ENCODE results near the gene SERPINB6. TPM values are rescaled to one million over a fixed set of nuclear protein-coding genes. Genes with fewer than 3 reads are reported as not detected.
A peak's percentile ranks its signal among the peaks of the same experiment; 100 is the strongest.

The SERPINB6 gene
- total RNA-seq, result 93.8 TPM

DNA sequence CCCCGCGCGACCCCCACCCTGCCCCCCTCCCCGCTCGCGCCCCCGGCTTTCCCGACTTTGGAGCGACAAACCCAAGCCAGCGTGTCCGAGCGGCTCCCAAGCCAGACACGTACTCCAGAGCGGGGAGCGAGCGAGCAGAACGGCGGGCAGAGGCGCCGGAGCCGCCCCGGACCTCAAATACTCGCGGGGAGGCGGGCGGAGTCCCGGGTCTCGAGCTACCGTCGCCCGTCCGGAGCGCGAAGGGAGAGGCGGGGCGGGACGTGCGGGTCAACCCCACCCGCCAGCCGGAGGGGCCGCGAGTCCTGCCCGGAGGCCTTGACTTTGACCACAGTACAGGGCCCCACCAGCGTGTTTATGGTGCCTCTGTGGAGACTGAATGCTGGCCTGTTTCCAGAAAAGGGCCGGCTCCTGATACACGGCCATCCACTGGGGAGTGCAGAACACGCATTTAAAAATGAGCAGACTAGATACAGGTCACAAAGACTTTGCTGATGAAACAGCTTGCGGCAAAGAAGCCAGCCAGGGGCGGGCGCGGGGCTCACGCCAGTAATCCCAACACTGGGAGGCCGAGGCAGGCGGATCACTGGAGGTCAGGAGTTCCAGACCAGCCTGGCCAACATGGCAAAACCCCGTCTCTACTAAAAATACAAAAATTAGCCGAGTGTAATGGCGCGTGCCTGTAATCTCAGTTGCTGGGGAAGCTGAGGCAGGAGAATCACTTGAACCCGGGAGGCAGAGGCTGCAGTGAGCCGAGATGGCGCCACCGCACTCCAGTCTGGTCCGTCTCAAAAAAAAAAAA lies at the start of gene SERPINB6:
Gene SERPINB6 (minus strand): TSS at position 148 of the 799 bp plus-strand sequence. CDS start 12,235 bp downstream, outside the sequence.
- intact Hi-C loops (cut with DNase I), result no loop called here
- DNase-seq (ENCODE audit: extremely low spot score in 2 of 2), result no peak
- H3K4me3 ChIP-seq, result peak within 1 kb of the TSS; percentile 69 to 88
- peaks cover 27% of the 10 kb centered on the region for H3K4me1 ChIP-seq
- H3K27ac ChIP-seq, result peak within 1 kb of the TSS; percentile 98
- no peaks in the 10 kb centered on the region for H3K9me3 ChIP-seq
- no peaks in the 10 kb centered on the region for H3K36me3 ChIP-seq
- no peaks in the 10 kb centered on the region for H3K27me3 ChIP-seq
- TF ChIP-seq POLR2A (IDR thresholded peaks at IDR 0.05) (peak in 1 of 2 donors; percentile 24), POLR2AphosphoS5 (IDR thresholded peaks at IDR 0.05; ENCODE audit: insufficient read depth in 1 of 2, low read depth in 1 of 2) (peak; percentile 16 to 87)
- TF ChIP-seq, protein P1, sequence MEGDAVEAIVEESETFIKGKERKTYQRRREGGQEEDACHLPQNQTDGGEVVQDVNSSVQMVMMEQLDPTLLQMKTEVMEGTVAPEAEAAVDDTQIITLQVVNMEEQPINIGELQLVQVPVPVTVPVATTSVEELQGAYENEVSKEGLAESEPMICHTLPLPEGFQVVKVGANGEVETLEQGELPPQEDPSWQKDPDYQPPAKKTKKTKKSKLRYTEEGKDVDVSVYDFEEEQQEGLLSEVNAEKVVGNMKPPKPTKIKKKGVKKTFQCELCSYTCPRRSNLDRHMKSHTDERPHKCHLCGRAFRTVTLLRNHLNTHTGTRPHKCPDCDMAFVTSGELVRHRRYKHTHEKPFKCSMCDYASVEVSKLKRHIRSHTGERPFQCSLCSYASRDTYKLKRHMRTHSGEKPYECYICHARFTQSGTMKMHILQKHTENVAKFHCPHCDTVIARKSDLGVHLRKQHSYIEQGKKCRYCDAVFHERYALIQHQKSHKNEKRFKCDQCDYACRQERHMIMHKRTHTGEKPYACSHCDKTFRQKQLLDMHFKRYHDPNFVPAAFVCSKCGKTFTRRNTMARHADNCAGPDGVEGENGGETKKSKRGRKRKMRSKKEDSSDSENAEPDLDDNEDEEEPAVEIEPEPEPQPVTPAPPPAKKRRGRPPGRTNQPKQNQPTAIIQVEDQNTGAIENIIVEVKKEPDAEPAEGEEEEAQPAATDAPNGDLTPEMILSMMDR (IDR thresholded peaks at IDR 0.05), result no peak

DNA sequence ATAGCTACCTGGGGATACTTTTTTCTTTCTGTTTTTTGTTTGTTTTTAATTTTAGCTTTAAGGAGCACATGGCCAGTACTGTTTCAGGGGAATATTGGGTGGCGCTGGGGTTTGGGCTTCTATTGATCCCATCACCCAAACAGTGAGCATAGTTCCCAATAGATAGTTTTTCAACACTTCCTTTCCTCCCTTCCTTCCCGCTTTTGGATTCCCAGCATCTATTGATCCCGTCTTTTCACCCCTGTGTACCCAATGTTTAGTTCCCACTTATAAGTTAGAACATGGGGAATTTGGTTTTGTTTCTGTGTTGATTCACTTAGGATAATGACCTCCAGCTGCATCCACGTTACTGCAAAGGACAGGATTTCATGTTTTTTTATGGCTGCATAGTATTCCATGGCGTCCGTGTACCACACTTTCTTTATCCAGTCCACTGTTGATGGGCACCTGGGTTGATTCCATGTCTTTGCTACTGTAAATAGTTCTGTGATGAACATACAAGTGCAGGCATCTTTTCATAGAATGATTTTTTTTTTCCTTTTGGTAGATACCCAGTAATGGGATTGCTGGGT lies 48.5 kb upstream of the SERPINB6 start:
- Histone ChIP-seq H3K9me3 (no peaks in the 10 kb centered on the region), H3K27me3 (no peaks in the 10 kb centered on the region), H3K36me3 (peaks cover 0 to 33% of the 10 kb centered on the region in 2 donors), H3K4me3 (no peak overlapping the region), H3K4me1 (peaks cover 30% of the 10 kb centered on the region), H3K27ac (no peak overlapping the region)
- no peak for DNase-seq (ENCODE audit: extremely low spot score in 2 of 2)
- intact Hi-C loops (cut with DNase I), result no loop called here
- TF ChIP-seq, protein P1 (IDR thresholded peaks at IDR 0.05), result no peak
- TF ChIP-seq POLR2A (IDR thresholded peaks at IDR 0.05) (no peak), POLR2AphosphoS5 (IDR thresholded peaks at IDR 0.05; ENCODE audit: insufficient read depth in 1 of 2, low read depth in 1 of 2) (no peak)

GRCh38 chr6:3019065-3019464 lies 47.7 kb upstream of the SERPINB6 start:
- DNase-seq (ENCODE audit: extremely low spot score in 2 of 2), result no peak
- no peaks in the 10 kb centered on the region for H3K27me3 ChIP-seq
- H3K4me3 ChIP-seq, result no peak overlapping the region
- H3K9me3 ChIP-seq, result no peaks in the 10 kb centered on the region
- H3K36me3 ChIP-seq, result peaks cover 0 to 41% of the 10 kb centered on the region in 2 donors
- TF ChIP-seq POLR2A (IDR thresholded peaks at IDR 0.05) (no peak), POLR2AphosphoS5 (IDR thresholded peaks at IDR 0.05; ENCODE audit: insufficient read depth in 1 of 2, low read depth in 1 of 2) (no peak)
- TF ChIP-seq, protein P1 (IDR thresholded peaks at IDR 0.05), result no peak
- intact Hi-C loops (cut with DNase I), result no loop called here
- H3K27ac ChIP-seq, result no peak overlapping the region
- peaks cover 22% of the 10 kb centered on the region for H3K4me1 ChIP-seq

GRCh38 chr6:3017304-3017703 lies 45.9 kb upstream of the SERPINB6 start:
- TF ChIP-seq POLR2AphosphoS5 (IDR thresholded peaks at IDR 0.05; ENCODE audit: insufficient read depth in 1 of 2, low read depth in 1 of 2), result no peak
- TF ChIP-seq POLR2A (IDR thresholded peaks at IDR 0.05), result no peak
- TF ChIP-seq, protein P1 (IDR thresholded peaks at IDR 0.05), result no peak
- Histone ChIP-seq H3K27me3 (no peaks in the 10 kb centered on the region), H3K4me3 (no peak overlapping the region), H3K4me1 (peaks cover 7% of the 10 kb centered on the region), H3K36me3 (peaks cover 0 to 47% of the 10 kb centered on the region in 2 donors), H3K9me3 (no peaks in the 10 kb centered on the region), H3K27ac (no peak overlapping the region)
- no peak for DNase-seq (ENCODE audit: extremely low spot score in 2 of 2)
- intact Hi-C loops (cut with DNase I), result no loop called here
